ENCODE data around the gene SLC6A7.

GRCh38 chr5:150230842-150231241 is 41.0 kb downstream of the SLC6A7 start:
- TF ChIP-seq EP300 (IDR thresholded peaks at IDR 0.05) (no peak), POLR2A (IDR thresholded peaks at IDR 0.05) (no peak)
- TF ChIP-seq, protein P1, sequence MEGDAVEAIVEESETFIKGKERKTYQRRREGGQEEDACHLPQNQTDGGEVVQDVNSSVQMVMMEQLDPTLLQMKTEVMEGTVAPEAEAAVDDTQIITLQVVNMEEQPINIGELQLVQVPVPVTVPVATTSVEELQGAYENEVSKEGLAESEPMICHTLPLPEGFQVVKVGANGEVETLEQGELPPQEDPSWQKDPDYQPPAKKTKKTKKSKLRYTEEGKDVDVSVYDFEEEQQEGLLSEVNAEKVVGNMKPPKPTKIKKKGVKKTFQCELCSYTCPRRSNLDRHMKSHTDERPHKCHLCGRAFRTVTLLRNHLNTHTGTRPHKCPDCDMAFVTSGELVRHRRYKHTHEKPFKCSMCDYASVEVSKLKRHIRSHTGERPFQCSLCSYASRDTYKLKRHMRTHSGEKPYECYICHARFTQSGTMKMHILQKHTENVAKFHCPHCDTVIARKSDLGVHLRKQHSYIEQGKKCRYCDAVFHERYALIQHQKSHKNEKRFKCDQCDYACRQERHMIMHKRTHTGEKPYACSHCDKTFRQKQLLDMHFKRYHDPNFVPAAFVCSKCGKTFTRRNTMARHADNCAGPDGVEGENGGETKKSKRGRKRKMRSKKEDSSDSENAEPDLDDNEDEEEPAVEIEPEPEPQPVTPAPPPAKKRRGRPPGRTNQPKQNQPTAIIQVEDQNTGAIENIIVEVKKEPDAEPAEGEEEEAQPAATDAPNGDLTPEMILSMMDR (IDR thresholded peaks at IDR 0.05): no peak

All from tibial nerve (tissue), 4 donors.